K562 (cell line): ENCODE results near the gene GALP. TPM values are rescaled to one million over a fixed set of nuclear protein-coding genes. Genes with fewer than 3 reads are reported as not detected.
A peak's percentile ranks its signal among the peaks of the same experiment; 100 is the strongest.

Experiments
- BRF2 ChIP-seq: IDR thresholded peaks from 3 replicates; pipeline ENCODE4 v1.6.1; 2011; ENCODE audit warnings: borderline replicate concordance, mild to moderate bottlenecking; ENCODE audit not compliant: insufficient read length, insufficient read depth
- CLOCK ChIP-seq: fragments of 250-450 bp; sonication (Bioruptor Pico); IDR thresholded peaks from 2 replicates; pipeline ENCODE4 v1.4.0; 2020; ENCODE audit warnings: mild to moderate bottlenecking, moderate library complexity, borderline replicate concordance
- CREM ChIP-seq: IDR thresholded peaks from 2 replicates; pipeline ENCODE4 v1.6.1; 2014; ENCODE audit warnings: antibody characterized with exemption, low read depth
- DACH1 ChIP-seq: fragments of 450-650 bp; IDR thresholded peaks from 2 replicates; pipeline ENCODE4 v1.6.1; 2018; ENCODE audit not compliant: partially characterized antibody
- DNMT1 ChIP-seq: fragments of 450-650 bp; IDR thresholded peaks from 2 replicates; pipeline ENCODE4 v1.6.1; 2016; ENCODE audit warnings: antibody characterized with exemption, mild to moderate bottlenecking
- GABPB1 ChIP-seq: sonication (generic); formaldehyde crosslinking; IDR thresholded peaks from 2 replicates; pipeline ENCODE4 v1.8.0; 2022; ENCODE audit warnings: mild to moderate bottlenecking, missing genetic modification reagents
- HCFC1 ChIP-seq: IDR thresholded peaks from 2 replicates; pipeline ENCODE4 v1.6.1; 2012; ENCODE audit warnings: low read depth, low read length, improper control_type of control experiment
- JUN ChIP-seq, 2 experiments: sonication (generic) in 1 of 2; formaldehyde crosslinking in 1 of 2; IDR thresholded peaks; 2 replicates each; pipeline versions ENCODE4 v1.6.1 to v1.8.0; 2012 to 2022; ENCODE audit warnings: borderline replicate concordance in 2 of 2, mild to moderate bottlenecking in 2 of 2, improper control_type of control experiment in 1 of 2, low read depth in 1 of 2, low read length in 1 of 2, missing genetic modification reagents in 1 of 2
- KDM2B ChIP-seq: fragments of 250-450 bp; sonication (Bioruptor Pico); IDR thresholded peaks from 2 replicates; pipeline ENCODE4 v1.8.0; 2021; ENCODE audit warnings: mild to moderate bottlenecking, moderate library complexity
- MTA3 ChIP-seq: fragments of 450-650 bp; formaldehyde crosslinking; IDR thresholded peaks from 2 replicates; pipeline ENCODE4 v1.6.1; 2017; ENCODE audit warnings: mild to moderate bottlenecking, borderline replicate concordance
- NCOA1 ChIP-seq: fragments of 450-650 bp; IDR thresholded peaks from 2 replicates; pipeline ENCODE4 v1.6.1; 2016; ENCODE audit warnings: low read depth
- PHF8 ChIP-seq: fragments of 200-600 bp; sonication (generic); IDR thresholded peaks from 2 replicates; pipeline ENCODE4 v1.6.1; 2012; ENCODE audit warnings: mixed run types, mild to moderate bottlenecking, inconsistent platforms, low read length, moderate library complexity, borderline replicate concordance
- RNF219 ChIP-seq: fragments of 250-450 bp; sonication (Bioruptor Pico); IDR thresholded peaks from 2 replicates; pipeline ENCODE4 v1.5.0; 2022; ENCODE audit warnings: mild to moderate bottlenecking
- SMARCC2 ChIP-seq: fragments of 450-650 bp; IDR thresholded peaks from 2 replicates; pipeline ENCODE4 v1.6.1; 2017; ENCODE audit warnings: antibody characterized with exemption, moderate library complexity, mild to moderate bottlenecking, low read depth
- SUPT5H ChIP-seq: fragments of 450-650 bp; IDR thresholded peaks from 2 replicates; pipeline ENCODE4 v1.6.1; 2016
- TBP ChIP-seq: optimal IDR thresholded peaks from 2 replicates; pipeline ENCODE3; 2011; ENCODE audit warnings: low read depth, low read length, improper control_type of control experiment
- TEAD4 ChIP-seq, 2 experiments: sonication (generic) in 1 of 2; formaldehyde crosslinking in 1 of 2; IDR thresholded peaks; 2 replicates each; pipeline versions ENCODE4 v1.6.1 to v1.8.0; 2012 to 2022; ENCODE audit warnings: borderline replicate concordance in 1 of 2, inconsistent platforms in 1 of 2, low read length in 1 of 2, mild to moderate bottlenecking in 1 of 2, missing genetic modification reagents in 1 of 2
- TFAM ChIP-seq: fragments of 250-450 bp; sonication (Bioruptor Pico); conservative IDR thresholded peaks from 2 replicates; pipeline ENCODE4 v1.5.0; 2021; ENCODE audit warnings: mild to moderate bottlenecking, moderate library complexity
- TOE1 ChIP-seq, 2 experiments: fragments of 450-650 bp in 1 of 2; sonication (generic) in 1 of 2; formaldehyde crosslinking in 1 of 2; IDR thresholded peaks; 2 replicates each; pipeline versions ENCODE4 v1.7.1 to v1.8.0; 2016 to 2022; ENCODE audit warnings: borderline replicate concordance in 2 of 2, mild to moderate bottlenecking in 2 of 2, antibody characterized with exemption in 1 of 2, inconsistent platforms in 1 of 2, low read depth in 1 of 2, missing genetic modification reagents in 1 of 2, moderate library complexity in 1 of 2
- ZNF232 ChIP-seq: sonication (generic); formaldehyde crosslinking; IDR thresholded peaks from 2 replicates; pipeline ENCODE4 v1.8.0; 2022; ENCODE audit warnings: mild to moderate bottlenecking, missing genetic modification reagents
- ZNF586 ChIP-seq: fragments of 450-650 bp; formaldehyde crosslinking; conservative IDR thresholded peaks from 2 replicates; pipeline ENCODE4 v1.4.0; 2020; ENCODE audit warnings: mild to moderate bottlenecking, moderate library complexity
- polyA plus RNA-seq, 8 experiments: library from polyadenylated mRNA; depleted of rRNA in 4 of 8; stranded (reverse) in 5 of 8; unstranded in 3 of 8; fragments of >200 nt; fragmentation: Nextera tagmentation in 2 of 8; fragmentation: Illumina TruSeq in 1 of 8; extraction: Ambion mirVana in 2 of 8; extraction: Trizol in 1 of 8; gene quantifications; 2 replicates each; pipeline versions ENCODE4 v1.2.1 to v1.2.3, GENCODE V29; 2011 to 2014; ENCODE audit warnings: inconsistent platforms in 1 of 8, missing spikeins in 1 of 8
- total RNA-seq, 7 experiments: library from RNA; depleted of rRNA in 6 of 7; stranded (reverse); fragments of >200 nt in 6 of 7; fragmentation: Illumina TruSeq in 2 of 7; extraction: Trizol in 2 of 7; gene quantifications; 2 replicates each; pipeline versions ENCODE4 v1.2.1 to v1.2.3, GENCODE V29; 2011 to 2021; ENCODE audit warnings: low replicate concordance in 1 of 7

GALP gene
- total and polyA plus RNA-seq, 9 of the 15 experiments (the other 6 are each of a cell fraction or from before 2014, with no cell fraction given): not detected

GRCh38 chr19:56140583-56141416 lies 35.0 kb upstream of the GALP start, which contains the start of gene ZNF444 (continued):
- TF ChIP-seq BRF2 (no peak), DNMT1 (no peak), CLOCK (CRISPR knock-in tag) (no peak), KDM2B (CRISPR knock-in tag) (no peak), HCFC1 (peak; percentile 97), TOE1 (IDR thresholded peaks at IDR 0.05; ENCODE audit: borderline replicate concordance) (no peak; the same call in 1 of the 2 replicates), TOE1 (CRISPR knock-in tag; IDR thresholded peaks at IDR 0.05; ENCODE audit: borderline replicate concordance, low read depth) (no peak), NCOA1 (no peak), SUPT5H (peak; percentile 78), CREM (peak; percentile 97), MTA3 (peak; percentile 54; the same call in 1 of the 2 replicates), TBP (peak; percentile 45), ZNF586 (CRISPR knock-in tag) (no peak), DACH1 (no peak), RNF219 (CRISPR knock-in tag) (no peak), TFAM (CRISPR knock-in tag) (no peak), SMARCC2 (no peak), TEAD4 (IDR thresholded peaks at IDR 0.05; ENCODE audit: low read length) (no peak), TEAD4 (CRISPR knock-in tag; IDR thresholded peaks at IDR 0.05; ENCODE audit: borderline replicate concordance) (no peak), PHF8 (peak; percentile 82), JUN (IDR thresholded peaks at IDR 0.05; ENCODE audit: borderline replicate concordance, low read depth, low read length) (0 out of 2 replicates have a peak, but pooled peaks have one; percentile 25), JUN (CRISPR knock-in tag; IDR thresholded peaks at IDR 0.05; ENCODE audit: borderline replicate concordance) (peak; percentile 55; the same call in 1 of the 2 replicates), ZNF232 (CRISPR knock-in tag) (no peak), GABPB1 (CRISPR knock-in tag) (peak; percentile 86)
